Heart right ventricle (tissue), 16 donors: Measurements from ENCODE around the gene NCAM1. TPM values are rescaled to one million over a fixed set of nuclear protein-coding genes. Genes with fewer than 3 reads are reported as not detected.

Source experiments
- ATAC-seq, 8 donors: fragments of 200-7000 bp; cut with Tn5 transposase; one replicate each; pipeline ENCODE4 v1.9.1; 2020; ENCODE audit warnings: mild to moderate bottlenecking in 8 of 8, moderate library complexity in 8 of 8, moderate number of reproducible peaks in 1 of 8
- DNase-seq, 2 donors: peaks; one replicate each; pipeline ENCODE4 v3.0.0-alpha.2; 2020
- H3K27ac ChIP-seq, 10 donors: fragments of 200-600 bp; sonication (generic) in 2 of 10; one replicate each; pipeline versions ENCODE4 v1.5.0 to v1.8.0; 2020 to 2022; ENCODE audit warnings: mild to moderate bottlenecking in 3 of 10
- H3K27me3 ChIP-seq, 7 donors: fragments of 200-600 bp; one replicate each; pipeline ENCODE4 v1.8.0; 2021 to 2022; ENCODE audit warnings: mild to moderate bottlenecking in 2 of 7
- H3K36me3 ChIP-seq, 9 donors: fragments of 200-600 bp; sonication (generic) in 1 of 9; one replicate each; pipeline versions ENCODE4 v1.5.0 to v1.8.0; 2020 to 2022; ENCODE audit warnings: mild to moderate bottlenecking in 2 of 9
- H3K4me1 ChIP-seq, 9 donors: fragments of 200-600 bp; sonication (generic) in 1 of 9; one replicate each; pipeline versions ENCODE4 v1.5.0 to v1.8.0; 2020 to 2022; ENCODE audit warnings: mild to moderate bottlenecking in 4 of 9
- H3K4me3 ChIP-seq, 10 donors: fragments of 200-600 bp; sonication (generic) in 2 of 10; one replicate each; pipeline versions ENCODE4 v1.5.0 to v1.8.0; 2020 to 2022; ENCODE audit warnings: mild to moderate bottlenecking in 7 of 10, moderate library complexity in 2 of 10
- H3K9me3 ChIP-seq, 11 donors: fragments of 200-600 bp in 10 of 11; sonication (generic) in 2 of 11; one replicate each; pipeline versions ENCODE4 v1.5.0 to v1.8.0; 2013 to 2022; ENCODE audit warnings: mild to moderate bottlenecking in 2 of 11, control low read depth in 1 of 11, moderate library complexity in 1 of 11
- CTCF ChIP-seq, 9 donors: fragments of 200-600 bp; sonication (generic) in 2 of 9; IDR thresholded peaks; one replicate each; pipeline versions ENCODE4 v1.5.0 to v1.8.0; 2021 to 2022; ENCODE audit warnings: antibody characterized with exemption in 9 of 9, mild to moderate bottlenecking in 5 of 9, moderate library complexity in 1 of 9
- WGBS, 2 donors: extraction: QIAGEN DNeasy Blood & Tissue Kit; methylation state at CpG; one replicate each; pipeline ENCODE4 v1.1.7; 2013; ENCODE audit warnings: inconsistent platforms in 1 of 2; 5-methylcytosine and 5-hydroxymethylcytosine counted together
- intact Hi-C, 10 donors: fragments of 100-400 bp; cut with DNase I; formaldehyde crosslinking; loops; one replicate each; pipeline versions ENCODE4 v1.11.1 to v1.14.2; 2022
- polyA plus RNA-seq, 2 donors: library from polyadenylated mRNA; stranded (reverse); fragments of 200-250 nt; gene quantifications; one replicate each; pipeline ENCODE4 v1.2.3, GENCODE V29; 2013
- total RNA-seq, 10 donors: library from RNA; stranded (reverse); fragmentation: NEBNext Ultra II Directional in 3 of 10; extraction: Animal tissue kit (Norgen Biotek cat#: 25700) in 3 of 10; gene quantifications; one replicate each; pipeline versions ENCODE4 v1.2.1 to v1.2.4, GENCODE V29; 2021 to 2023
- donor health status: Arrhythmogenic right ventricular cardiomyopathy.
- donor health status: ischemic (EF 13 %, LVEDD 7.1; RV severe dilation, severe dysfunction).
- donor health status: healthy with polysubstance abuse.
- donor health status: DM: no; HTN: yes; CAD: no.
- donor health status: DM: no; HTN: no; CAD: no.
- donor health status: ischemic (EF 25% LVEDD 6.9; RV normal size, moderate dysfunction).
- donor health status: ischemic (EF 25% LVEDD 5.7; RV mildly dilated, moderate dysfunction).
- donor health status: healthy.
- donor health status: DM: yes; HTN: yes; CAD: no.
- donor health status: Ischemic cardiomyopathy.
- donor health status: ischemic (EF 35%, LVEDD 5.7; RV mildly dilated, moderate dysfunction).
- donor health status: nonischemic (EF 11% LVEDD 7.7; RV severe dilation, severe dysfunction).
- donor health status: DM: yes; HTN: yes; CAD: no.
- donor health status: PGD.
- donor health status: ischemic (EF 29% LVEDD 5.4; RV normal size, mild dysfunction).
- donor health status: nonischemic (EF 23%, LVEDD 6.1; RV moderate dilation, normal function).

Gene NCAM1
- total and polyA plus RNA-seq, 12 donors = 76.8 to 454 (median 328) TPM

GRCh38 chr11:113023228-113023627 lies 62.0 kb downstream of the NCAM1 start:
- DNase-seq (no peak), ATAC-seq (peak in 3 of 8 donors; percentile 45 to 69 (median 57))
- intact Hi-C loops = no loop called here
- no peak for TF ChIP-seq CTCF (IDR thresholded peaks at IDR 0.05)
- H3K36me3 ChIP-seq = no peaks in the 10 kb centered on the region
- H3K27ac ChIP-seq = no peak overlapping the region
- WGBS, 2 donors = 3 to 14% methylated on average over 2 of the region's 2 CpGs
- H3K9me3 ChIP-seq = no peaks in the 10 kb centered on the region
- H3K4me3 ChIP-seq = no peak overlapping the region
- H3K4me1 ChIP-seq = peaks cover 0 to 30% (median 10%) of the 10 kb centered on the region in 9 donors
- peaks cover 0 to 6% (median 0%) of the 10 kb centered on the region in 7 donors for H3K27me3 ChIP-seq

- DNase-seq (no peak), ATAC-seq (peak in 1 of 8 donors; percentile 20)
- Histone ChIP-seq H3K36me3 (no peaks in the 10 kb centered on the region), H3K4me1 (peaks cover 0 to 30% (median 10%) of the 10 kb centered on the region in 9 donors), H3K4me3 (no peak overlapping the region), H3K27ac (no peak overlapping the region), H3K9me3 (no peaks in the 10 kb centered on the region), H3K27me3 (peaks cover 0 to 6% (median 0%) of the 10 kb centered on the region in 7 donors)
- no peak for TF ChIP-seq CTCF (IDR thresholded peaks at IDR 0.05)
- intact Hi-C loops = no loop called here
- 94 to 96% methylated on average over 4 of the region's 4 CpGs for WGBS, 2 donors
Measured at GRCh38 chr11:113023986-113024385, 62.8 kb downstream of the NCAM1 start.

DNA sequence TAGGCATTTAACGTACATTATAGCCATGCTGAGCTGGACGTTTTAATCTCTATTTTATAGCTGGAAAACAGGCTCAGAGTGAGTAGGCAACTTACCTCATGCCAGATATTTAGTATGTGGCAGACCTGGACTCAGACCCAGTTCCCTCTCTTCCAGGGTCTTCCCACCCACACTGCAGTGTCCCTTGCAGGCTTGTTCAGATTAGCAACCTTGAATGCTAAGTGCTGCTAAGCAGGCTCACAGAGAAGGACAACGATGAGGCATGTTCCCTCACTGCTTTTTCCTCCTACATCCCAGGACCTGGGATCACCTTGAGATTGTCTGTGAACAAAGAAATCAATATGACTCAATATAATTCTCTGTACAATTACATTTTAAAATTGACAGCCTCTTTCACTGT lies 65.6 kb downstream of the NCAM1 start:
- 47 to 56% methylated on average over 3 of the region's 3 CpGs for WGBS, 2 donors
- peak in 3 of 8 donors; percentile 22 to 56 (median 51) for ATAC-seq
- no peak overlapping the region for H3K4me3 ChIP-seq

DNA sequence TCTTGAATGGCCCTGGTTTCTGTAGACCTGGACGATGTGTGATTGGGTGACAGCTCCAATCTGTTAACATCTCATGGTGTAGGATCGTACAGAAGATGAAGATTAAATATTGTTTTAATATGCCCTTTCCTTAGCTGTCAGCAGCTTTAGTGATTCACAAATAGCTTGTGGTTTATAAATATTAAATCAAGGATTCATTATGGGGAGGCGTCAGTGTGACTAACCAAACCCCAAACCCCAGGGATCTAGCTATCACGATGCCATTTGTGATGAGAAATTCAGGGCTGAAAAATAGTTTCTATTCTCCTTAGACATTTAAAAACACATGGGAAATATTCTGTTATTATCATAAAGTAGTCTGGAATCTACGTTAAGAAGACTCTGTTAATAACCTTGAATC lies 73.4 kb downstream of the NCAM1 start:
- Histone ChIP-seq H3K36me3 (no peaks in the 10 kb centered on the region), H3K27me3 (no peaks in the 10 kb centered on the region), H3K9me3 (no peaks in the 10 kb centered on the region), H3K4me3 (no peak overlapping the region), H3K27ac (no peak overlapping the region), H3K4me1 (peaks cover 0 to 26% (median 0%) of the 10 kb centered on the region in 9 donors)
- TF ChIP-seq CTCF (IDR thresholded peaks at IDR 0.05) = no peak
- ATAC-seq = no peak
- intact Hi-C loops = no loop called here
- 67 to 76% methylated on average over 5 of the region's 5 CpGs for WGBS, 2 donors
- DNase-seq = no peak

More for the DNA sequence above, 65.6 kb downstream of the NCAM1 start:
- intact Hi-C loops = no loop called here
- H3K36me3 ChIP-seq = no peaks in the 10 kb centered on the region
- H3K9me3 ChIP-seq = no peaks in the 10 kb centered on the region
- H3K4me1 ChIP-seq = peaks cover 0 to 47% (median 10%) of the 10 kb centered on the region in 9 donors
- H3K27ac ChIP-seq = no peak overlapping the region
- DNase-seq = no peak
- TF ChIP-seq CTCF (IDR thresholded peaks at IDR 0.05) = no peak
- H3K27me3 ChIP-seq = peaks cover 0 to 6% (median 0%) of the 10 kb centered on the region in 7 donors
